GM12891 (cell line): ENCODE results near the gene TAF1D.

Experiments
- PAX5 ChIP-seq: IDR thresholded peaks from 2 replicates; pipeline ENCODE4 v1.6.1; 2011; ENCODE audit warnings: low read length, moderate library complexity, mild to moderate bottlenecking; ENCODE audit not compliant: insufficient read depth, severe bottlenecking
- POLR2A ChIP-seq: IDR thresholded peaks from 2 replicates; pipeline ENCODE4 v1.6.1; 2011; ENCODE audit warnings: low read depth, low read length, control low read depth
- POLR2AphosphoS5 ChIP-seq: IDR thresholded peaks from 2 replicates; pipeline ENCODE4 v1.6.1; 2011; ENCODE audit warnings: low read depth, low read length, control low read depth
- POU2F2 ChIP-seq: IDR thresholded peaks from 2 replicates; pipeline ENCODE4 v1.6.1; 2011; ENCODE audit warnings: low read depth, mild to moderate bottlenecking, control low read depth, low read length, moderate library complexity
- TAF1 ChIP-seq: IDR thresholded peaks from 2 replicates; pipeline ENCODE4 v1.6.1; 2011; ENCODE audit warnings: low read depth, low read length, control low read depth

GRCh38 chr11:93694109-93694508 lies 47.2 kb downstream of the TAF1D start:
- TF ChIP-seq POLR2AphosphoS5 (no peak), POLR2A (no peak), POU2F2 (no peak), TAF1 (no peak), PAX5 (no peak)
